H9 (cell line): ENCODE data around the gene AGBL4. TPM values are rescaled to one million over a fixed set of nuclear protein-coding genes. Genes with fewer than 3 reads are reported as not detected.

Source experiments
- DNase-seq: peaks from one replicate; pipeline ENCODE4 v3.0.0-alpha.2; 2017
- H2AFZ ChIP-seq: one replicate; pipeline ENCODE4 v1.6.1; 2013; ENCODE audit warnings: mild to moderate bottlenecking, low read length, control low read depth, moderate library complexity
- H2AK5ac ChIP-seq: 2 replicates; pipeline ENCODE4 v1.6.1; 2013; ENCODE audit warnings: low read length, control low read depth, mixed read lengths; ENCODE audit not compliant: insufficient read length
- H2BK120ac ChIP-seq: one replicate; pipeline ENCODE4 v1.6.1; 2013; ENCODE audit warnings: low read depth, mild to moderate bottlenecking, low read length, control low read depth, inconsistent platforms; ENCODE audit not compliant: poor library complexity, severe bottlenecking
- H2BK12ac ChIP-seq: 2 replicates; pipeline ENCODE4 v1.6.1; 2013; ENCODE audit warnings: low read length, control low read depth, mixed read lengths, low read depth; ENCODE audit not compliant: insufficient read length
- H2BK15ac ChIP-seq: 2 replicates; pipeline ENCODE4 v1.6.1; 2013; ENCODE audit warnings: low read depth, low read length, control low read depth
- H2BK20ac ChIP-seq: one replicate; pipeline ENCODE4 v1.6.1; 2013; ENCODE audit warnings: low read depth, mild to moderate bottlenecking, low read length, control low read depth, inconsistent platforms; ENCODE audit not compliant: poor library complexity, severe bottlenecking
- H2BK5ac ChIP-seq: 2 replicates; pipeline ENCODE4 v1.6.1; 2013; ENCODE audit warnings: low read length, control low read depth, mixed read lengths; ENCODE audit not compliant: insufficient read length
- H3K14ac ChIP-seq: 2 replicates; pipeline ENCODE4 v1.6.1; 2013; ENCODE audit warnings: low read length, control low read depth; ENCODE audit not compliant: insufficient read depth
- H3K18ac ChIP-seq: 2 replicates; pipeline ENCODE4 v1.6.1; 2013; ENCODE audit warnings: low read depth, mild to moderate bottlenecking, mixed read lengths, low read length, control low read depth; ENCODE audit not compliant: insufficient read length
- H3K23ac ChIP-seq: 2 replicates; pipeline ENCODE4 v1.6.1; 2013; ENCODE audit warnings: low read length, control low read depth, mixed read lengths, low read depth; ENCODE audit not compliant: insufficient read length
- H3K23me2 ChIP-seq: 2 replicates; pipeline ENCODE4 v1.6.1; 2013; ENCODE audit warnings: low read depth, mild to moderate bottlenecking, mixed read lengths, low read length, control low read depth; ENCODE audit not compliant: insufficient read length, poor library complexity, severe bottlenecking
- H3K27ac ChIP-seq: 2 replicates; pipeline ENCODE4 v1.5.1; 2013; ENCODE audit warnings: low read length, control low read depth, mixed read lengths, low read depth; ENCODE audit not compliant: insufficient read length
- H3K27me3 ChIP-seq: 2 replicates; pipeline ENCODE4 v1.6.1; 2013; ENCODE audit warnings: low read length, control low read depth, inconsistent platforms; ENCODE audit not compliant: insufficient read depth
- H3K4ac ChIP-seq: 2 replicates; pipeline ENCODE4 v1.6.1; 2013; ENCODE audit warnings: low read depth, mild to moderate bottlenecking, control low read depth, inconsistent platforms, low read length, moderate library complexity
- H3K4me1 ChIP-seq: 2 replicates; pipeline ENCODE4 v1.6.1; 2013; ENCODE audit warnings: low read length, control low read depth, inconsistent platforms; ENCODE audit not compliant: insufficient read depth
- H3K4me2 ChIP-seq: 2 replicates; pipeline ENCODE4 v1.6.1; 2013; ENCODE audit warnings: low read length, control low read depth, mixed read lengths; ENCODE audit not compliant: insufficient read length, insufficient read depth
- H3K56ac ChIP-seq: 2 replicates; pipeline ENCODE4 v1.6.1; 2013; ENCODE audit warnings: low read depth, mild to moderate bottlenecking, mixed read lengths, low read length, control low read depth; ENCODE audit not compliant: insufficient read length
- H3K79me1 ChIP-seq: 2 replicates; pipeline ENCODE4 v1.6.1; 2013; ENCODE audit warnings: low read depth, mild to moderate bottlenecking, moderate library complexity, low read length, control low read depth, inconsistent platforms; ENCODE audit not compliant: insufficient read depth, poor library complexity, severe bottlenecking
- H3K79me2 ChIP-seq: 2 replicates; pipeline ENCODE4 v1.6.1; 2013; ENCODE audit warnings: low read length, control low read depth, inconsistent platforms; ENCODE audit not compliant: insufficient read depth
- H3K9ac ChIP-seq: 2 replicates; pipeline ENCODE4 v1.6.1; 2013; ENCODE audit warnings: low read length, control low read depth, mixed read lengths; ENCODE audit not compliant: insufficient read length; ENCODE audit errors: extremely low read depth
- H3K9me3 ChIP-seq: one replicate; pipeline ENCODE4 v1.6.1; 2013; ENCODE audit warnings: low read depth, low read length, inconsistent platforms; ENCODE audit not compliant: control insufficient read depth
- H3T11ph ChIP-seq: one replicate; pipeline ENCODE4 v1.6.1; 2013; ENCODE audit warnings: mild to moderate bottlenecking, low read length, control low read depth, inconsistent platforms
- H4K20me1 ChIP-seq: one replicate; pipeline ENCODE4 v1.6.1; 2013; ENCODE audit not compliant: control insufficient read depth, insufficient read length, insufficient read depth
- H4K5ac ChIP-seq: 2 replicates; pipeline ENCODE4 v1.6.1; 2013; ENCODE audit warnings: low read depth, mild to moderate bottlenecking, mixed read lengths, low read length, control low read depth; ENCODE audit not compliant: insufficient read length
- H4K8ac ChIP-seq: replicated peaks from 2 replicates; pipeline ENCODE4 v1.6.1; 2013; ENCODE audit warnings: low read length, control low read depth, mixed read lengths, low read depth; ENCODE audit not compliant: insufficient read length
- H4K91ac ChIP-seq: 2 replicates; pipeline ENCODE4 v1.6.1; 2013; ENCODE audit warnings: low read depth, mild to moderate bottlenecking, moderate library complexity, mixed read lengths, low read length, control low read depth; ENCODE audit not compliant: insufficient read length
- H3K27ac Mint-ChIP-seq, 3 experiments: 2 replicates in 2 of 3; 3 replicates in 1 of 3; pipeline ENCODE4 v1.8.0; 2020 to 2021; ENCODE audit warnings: mixed read lengths in 3 of 3, mild to moderate bottlenecking in 1 of 3, moderate library complexity in 1 of 3
- H3K27me3 Mint-ChIP-seq: 2 replicates; pipeline ENCODE4 v1.8.0; 2021; ENCODE audit warnings: low read depth, mild to moderate bottlenecking, moderate library complexity, mixed read lengths
- H3K36me3 Mint-ChIP-seq, 3 experiments: 2 replicates in 2 of 3; 3 replicates in 1 of 3; pipeline ENCODE4 v1.8.0; 2020 to 2021; ENCODE audit warnings: low read depth in 3 of 3, mixed read lengths in 3 of 3; ENCODE audit not compliant: insufficient read depth in 1 of 3
- H3K4me1 Mint-ChIP-seq, 2 experiments: 2 replicates each; pipeline ENCODE4 v1.8.0; 2020; ENCODE audit warnings: mixed read lengths in 2 of 2
- H3K4me3 Mint-ChIP-seq, 2 experiments: 2 replicates in 1 of 2; 3 replicates in 1 of 2; pipeline ENCODE4 v1.8.0; 2020 to 2021; ENCODE audit warnings: mild to moderate bottlenecking in 2 of 2, mixed read lengths in 2 of 2, moderate library complexity in 1 of 2
- H3K9me3 Mint-ChIP-seq, 2 experiments: 2 replicates in 1 of 2; 3 replicates in 1 of 2; pipeline ENCODE4 v1.8.0; 2020; ENCODE audit warnings: mild to moderate bottlenecking in 2 of 2, mixed read lengths in 2 of 2, moderate library complexity in 1 of 2
- CTCF ChIP-seq: fragments of 200-600 bp; sonication (generic); conservative IDR thresholded peaks from 3 replicates; pipeline ENCODE4 v1.8.0; 2021; ENCODE audit warnings: antibody characterized with exemption, mild to moderate bottlenecking
- total RNA-seq: library from RNA; stranded (reverse); gene quantifications from 2 replicates; pipeline ENCODE4 v1.2.1, GENCODE V29; 2021

Gene AGBL4
- total RNA-seq, 1 experiment from 2014 or later, result not detected

GRCh38 chr1:49183489-49183888 is 840.3 kb downstream of the AGBL4 start:
- H3K9me3 ChIP-seq, result peaks cover 50% of the 10 kb centered on the region
- no peak overlapping the region for H3K18ac ChIP-seq
- Mint-ChIP-seq H3K27ac (no peak overlapping the region), H3K27me3 (no peaks in the 10 kb centered on the region; the same call in 1 of the 2 replicates), H3K9me3 (peaks cover 90 to 92% of the 10 kb centered on the region in 2 experiments), H3K36me3 (peaks cover 9 to 23% (median 19%) of the 10 kb centered on the region in 3 experiments; a peak in 5 of 7 replicates), H3K4me1 (no peaks in the 10 kb centered on the region), H3K4me3 (no peak overlapping the region)
- no peak overlapping the region for H3K4me2 ChIP-seq
- no peak overlapping the region for H2BK12ac ChIP-seq
- H2AFZ ChIP-seq, result no peak overlapping the region
- no peak overlapping the region for H2BK120ac ChIP-seq
- no peak for DNase-seq
- no peak overlapping the region for H3K56ac ChIP-seq
- no peak overlapping the region for H3T11ph ChIP-seq
- H3K27me3 ChIP-seq, result no peaks in the 10 kb centered on the region
- H4K8ac ChIP-seq, result no peak overlapping the region
- no peak overlapping the region for H2BK15ac ChIP-seq
- H3K4me1 ChIP-seq, result no peaks in the 10 kb centered on the region
- no peak overlapping the region for H4K91ac ChIP-seq
- H3K23me2 ChIP-seq, result no peaks in the 10 kb centered on the region
- no peaks in the 10 kb centered on the region for H4K20me1 ChIP-seq
- no peak overlapping the region for H3K9ac ChIP-seq
- H2BK5ac ChIP-seq, result no peak overlapping the region
- no peak overlapping the region for H2BK20ac ChIP-seq
- no peaks in the 10 kb centered on the region for H3K79me1 ChIP-seq
- no peak overlapping the region for H3K14ac ChIP-seq
- no peak overlapping the region for H3K23ac ChIP-seq
- H2AK5ac ChIP-seq, result no peak overlapping the region
- H3K4ac ChIP-seq, result no peak overlapping the region
- TF ChIP-seq CTCF, result no peak
- H4K5ac ChIP-seq, result no peak overlapping the region
- H3K79me2 ChIP-seq, result no peaks in the 10 kb centered on the region
- H3K27ac ChIP-seq, result no peak overlapping the region
